ENCODE measurements around the gene RABEP2.
A peak's percentile ranks its signal among the peaks of the same experiment; 100 is the strongest.

DNA sequence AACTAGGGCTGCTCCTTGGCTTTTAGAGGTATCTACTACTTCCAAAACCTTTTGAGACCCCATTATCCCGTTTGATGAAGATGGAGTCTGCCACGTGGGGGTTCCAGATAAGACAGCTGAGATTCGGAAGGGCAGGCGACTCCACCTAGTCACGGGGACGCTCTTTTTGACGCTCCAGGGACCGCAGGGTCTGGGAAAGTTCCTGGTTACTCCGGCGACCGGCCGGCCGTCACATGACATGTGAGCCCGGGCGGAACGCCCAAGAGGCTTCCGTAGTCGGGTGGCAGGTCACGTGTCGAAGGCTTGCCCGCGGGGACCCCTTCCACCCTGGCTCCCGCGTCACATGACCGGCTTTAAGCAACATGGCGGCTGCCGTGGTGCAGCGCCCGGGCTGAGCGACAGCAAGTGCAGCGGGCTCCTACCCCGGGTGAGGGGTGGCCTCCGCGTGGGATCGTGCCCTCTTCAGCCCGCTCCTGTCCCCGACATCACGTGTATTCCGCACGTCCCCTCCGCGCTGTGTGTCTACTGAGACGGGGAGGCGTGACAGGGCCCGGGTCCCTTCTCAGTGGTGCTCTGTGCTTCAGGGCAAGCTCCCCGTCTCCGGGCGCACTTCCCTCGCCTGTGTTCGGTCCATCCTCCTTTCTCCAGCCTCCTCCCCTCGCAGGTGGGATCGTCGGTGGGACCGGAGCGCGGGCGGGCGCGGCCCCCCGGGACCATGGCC lies 49.6 kb upstream of the RABEP2 start, which contains the start of gene SPNS1:
- TF ChIP-seq, protein P1, sequence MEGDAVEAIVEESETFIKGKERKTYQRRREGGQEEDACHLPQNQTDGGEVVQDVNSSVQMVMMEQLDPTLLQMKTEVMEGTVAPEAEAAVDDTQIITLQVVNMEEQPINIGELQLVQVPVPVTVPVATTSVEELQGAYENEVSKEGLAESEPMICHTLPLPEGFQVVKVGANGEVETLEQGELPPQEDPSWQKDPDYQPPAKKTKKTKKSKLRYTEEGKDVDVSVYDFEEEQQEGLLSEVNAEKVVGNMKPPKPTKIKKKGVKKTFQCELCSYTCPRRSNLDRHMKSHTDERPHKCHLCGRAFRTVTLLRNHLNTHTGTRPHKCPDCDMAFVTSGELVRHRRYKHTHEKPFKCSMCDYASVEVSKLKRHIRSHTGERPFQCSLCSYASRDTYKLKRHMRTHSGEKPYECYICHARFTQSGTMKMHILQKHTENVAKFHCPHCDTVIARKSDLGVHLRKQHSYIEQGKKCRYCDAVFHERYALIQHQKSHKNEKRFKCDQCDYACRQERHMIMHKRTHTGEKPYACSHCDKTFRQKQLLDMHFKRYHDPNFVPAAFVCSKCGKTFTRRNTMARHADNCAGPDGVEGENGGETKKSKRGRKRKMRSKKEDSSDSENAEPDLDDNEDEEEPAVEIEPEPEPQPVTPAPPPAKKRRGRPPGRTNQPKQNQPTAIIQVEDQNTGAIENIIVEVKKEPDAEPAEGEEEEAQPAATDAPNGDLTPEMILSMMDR (IDR thresholded peaks at IDR 0.05) = peak in 1 of 3 donors; percentile 22
- TF ChIP-seq POLR2A (IDR thresholded peaks at IDR 0.05) (peak; percentile 48), EP300 (IDR thresholded peaks at IDR 0.05) (no peak)

Measured in ovary (tissue), 3 donors.